Heart left ventricle (tissue), 16 donors: Measurements from ENCODE around the gene S100B. TPM values are rescaled to one million over a fixed set of nuclear protein-coding genes. Genes with fewer than 3 reads are reported as not detected.

Source experiments
- ATAC-seq, 4 donors: fragments of 200-7000 bp; cut with Tn5 transposase; one replicate each; pipeline ENCODE4 v1.9.1; 2020 to 2022; ENCODE audit warnings: moderate library complexity in 4 of 4, mild to moderate bottlenecking in 3 of 4, moderate number of reproducible peaks in 1 of 4
- DNase-seq, 5 donors: peaks; one replicate each; pipeline ENCODE4 v3.0.0-alpha.2; 2020
- H3K27ac ChIP-seq, 12 donors: fragments of 200-600 bp; sonication (generic) in 4 of 12; one replicate each; pipeline versions ENCODE4 v1.5.0 to v1.8.0; 2016 to 2022; ENCODE audit warnings: mild to moderate bottlenecking in 2 of 12
- H3K27me3 ChIP-seq, 9 donors: fragments of 200-600 bp; sonication (generic) in 2 of 9; one replicate each; pipeline versions ENCODE4 v1.5.1 to v1.8.0; 2016 to 2022; ENCODE audit warnings: mild to moderate bottlenecking in 3 of 9
- H3K36me3 ChIP-seq, 9 donors: fragments of 200-600 bp; sonication (generic) in 2 of 9; one replicate each; pipeline versions ENCODE4 v1.5.0 to v1.8.0; 2018 to 2022; ENCODE audit warnings: mild to moderate bottlenecking in 2 of 9
- H3K4me1 ChIP-seq, 12 donors: fragments of 200-600 bp; sonication (generic) in 4 of 12; one replicate each; pipeline versions ENCODE4 v1.5.0 to v1.8.0; 2016 to 2022; ENCODE audit warnings: mild to moderate bottlenecking in 3 of 12
- H3K4me3 ChIP-seq, 12 donors: fragments of 200-600 bp; sonication (generic) in 4 of 12; one replicate each; pipeline versions ENCODE4 v1.5.0 to v1.8.0; 2017 to 2022; ENCODE audit warnings: mild to moderate bottlenecking in 9 of 12, moderate library complexity in 4 of 12
- H3K9me3 ChIP-seq, 12 donors: fragments of 200-600 bp; sonication (generic) in 4 of 12; one replicate each; pipeline versions ENCODE4 v1.5.0 to v1.8.0; 2016 to 2022; ENCODE audit warnings: mild to moderate bottlenecking in 1 of 12
- POLR2A ChIP-seq, 2 donors: fragments of 450-650 bp; IDR thresholded peaks; one replicate each; pipeline ENCODE4 v1.6.1; 2017; ENCODE audit warnings: antibody characterized with exemption in 2 of 2, mild to moderate bottlenecking in 2 of 2, moderate library complexity in 2 of 2
- whole genome bisulfite sequencing, 4 donors: extraction: QIAGEN DNeasy Blood & Tissue Kit in 2 of 4; methylation state at CpG; one replicate each; pipeline versions ENCODE4 v1.1.5 to v1.1.7; 2013 to 2018; 5-methylcytosine and 5-hydroxymethylcytosine counted together
- intact Hi-C, 10 donors: fragments of 100-400 bp; cut with DNase I; formaldehyde crosslinking; loops; one replicate each; pipeline versions ENCODE4 v1.11.1 to v1.14.2; 2022
- polyA plus RNA-seq, 2 donors: library from polyadenylated mRNA; stranded (reverse); fragments of 200-250 nt; gene quantifications; one replicate each; pipeline ENCODE4 v1.2.3, GENCODE V29; 2013
- total RNA-seq, 9 donors: library from RNA; depleted of rRNA in 2 of 9; stranded (reverse); fragments of >200 nt in 2 of 9; fragmentation: NEBNext Ultra II Directional in 3 of 9; extraction: Animal tissue kit (Norgen Biotek cat#: 25700) in 3 of 9; gene quantifications; one replicate each; pipeline versions ENCODE4 v1.1.0 to v1.2.4, GENCODE V29; 2016 to 2023
- TF ChIP-seq, protein P1 (sequence below), 12 donors: fragments of 200-600 bp; sonication (generic) in 4 of 12; IDR thresholded peaks; one replicate each; pipeline versions ENCODE4 v1.5.0 to v1.8.0; 2018 to 2022; ENCODE audit warnings: antibody characterized with exemption in 12 of 12, mild to moderate bottlenecking in 5 of 12
- donor health status: ischemic (EF 13 %, LVEDD 7.1; RV severe dilation, severe dysfunction).
- donor health status: healthy with polysubstance abuse.
- donor health status: DM: no; HTN: yes; CAD: no.
- donor health status: DM: no; HTN: no; CAD: no.
- donor health status: ischemic (EF 25% LVEDD 6.9; RV normal size, moderate dysfunction).
- donor health status: ischemic (EF 25% LVEDD 5.7; RV mildly dilated, moderate dysfunction).
- donor health status: healthy.
- donor health status: DM: yes; HTN: yes; CAD: no.
- donor health status: ischemic (EF 35%, LVEDD 5.7; RV mildly dilated, moderate dysfunction).
- donor health status: nonischemic (EF 11% LVEDD 7.7; RV severe dilation, severe dysfunction).
- donor health status: DM: yes; HTN: yes; CAD: no.
- donor health status: PGD.
- donor health status: ischemic (EF 29% LVEDD 5.4; RV normal size, mild dysfunction).
- donor health status: nonischemic (EF 23%, LVEDD 6.1; RV moderate dilation, normal function).

Gene S100B
- total and polyA plus RNA-seq, 11 donors, result 0.49 to 36.3 (median 3.3) TPM

DNA sequence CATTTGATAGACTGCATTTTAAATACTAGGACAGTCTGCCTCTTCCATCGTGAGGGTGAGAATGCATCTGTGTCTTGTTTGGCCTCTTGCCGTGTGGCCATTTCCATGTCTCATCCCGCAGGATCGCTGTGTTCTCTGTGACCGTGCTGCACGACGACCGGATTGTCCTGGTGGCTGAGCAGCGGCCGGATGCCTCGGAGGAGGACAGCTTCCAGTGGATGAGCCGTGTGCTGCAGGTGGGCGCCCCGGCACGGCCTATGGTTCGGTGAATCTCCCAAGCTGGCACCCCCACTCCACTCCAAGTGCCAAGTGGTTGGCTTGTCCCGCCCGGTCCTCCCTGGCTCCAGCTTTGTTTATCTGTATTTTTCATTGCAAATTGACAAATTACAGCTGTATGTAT is 55.2 kb downstream of the S100B start:
- TF ChIP-seq, protein P1, sequence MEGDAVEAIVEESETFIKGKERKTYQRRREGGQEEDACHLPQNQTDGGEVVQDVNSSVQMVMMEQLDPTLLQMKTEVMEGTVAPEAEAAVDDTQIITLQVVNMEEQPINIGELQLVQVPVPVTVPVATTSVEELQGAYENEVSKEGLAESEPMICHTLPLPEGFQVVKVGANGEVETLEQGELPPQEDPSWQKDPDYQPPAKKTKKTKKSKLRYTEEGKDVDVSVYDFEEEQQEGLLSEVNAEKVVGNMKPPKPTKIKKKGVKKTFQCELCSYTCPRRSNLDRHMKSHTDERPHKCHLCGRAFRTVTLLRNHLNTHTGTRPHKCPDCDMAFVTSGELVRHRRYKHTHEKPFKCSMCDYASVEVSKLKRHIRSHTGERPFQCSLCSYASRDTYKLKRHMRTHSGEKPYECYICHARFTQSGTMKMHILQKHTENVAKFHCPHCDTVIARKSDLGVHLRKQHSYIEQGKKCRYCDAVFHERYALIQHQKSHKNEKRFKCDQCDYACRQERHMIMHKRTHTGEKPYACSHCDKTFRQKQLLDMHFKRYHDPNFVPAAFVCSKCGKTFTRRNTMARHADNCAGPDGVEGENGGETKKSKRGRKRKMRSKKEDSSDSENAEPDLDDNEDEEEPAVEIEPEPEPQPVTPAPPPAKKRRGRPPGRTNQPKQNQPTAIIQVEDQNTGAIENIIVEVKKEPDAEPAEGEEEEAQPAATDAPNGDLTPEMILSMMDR (IDR thresholded peaks at IDR 0.05), result no peak
- TF ChIP-seq POLR2A (IDR thresholded peaks at IDR 0.05), result no peak
- intact Hi-C loops, result no loop called here
- 95 to 97% (median 96%) methylated on average over 18 of the region's 18 CpGs for WGBS, 4 donors
- peak overlapping the region in 1 of 12 donors; percentile 90 for H3K27ac ChIP-seq
- ATAC-seq, result no peak
- no peak overlapping the region for H3K4me3 ChIP-seq
- H3K9me3 ChIP-seq, result no peaks in the 10 kb centered on the region
- H3K4me1 ChIP-seq, result peaks cover 0 to 38% (median 0%) of the 10 kb centered on the region in 12 donors
- peaks cover 0 to 100% (median 92%) of the 10 kb centered on the region in 9 donors for H3K36me3 ChIP-seq
- DNase-seq, result no peak
- H3K27me3 ChIP-seq, result no peaks in the 10 kb centered on the region

Other genes with a start within 250 kb of the S100B start
- 10 to 100 TPM; 17.1 to 31.9 (median 22.6) TPM for gene DIP2A, start 146.2 kb downstream of the S100B start, total RNA-seq
- 10 to 100 TPM; 13.4 to 26.3 TPM for gene DIP2A, start 146.2 kb downstream of the S100B start, polyA plus RNA-seq
- gene PRMT2, start 30.6 kb upstream of the S100B start, total RNA-seq, result 10 to 100 TPM; 35.1 to 74.8 (median 56.4) TPM
- 10 to 100 TPM; 27.3 to 53.1 TPM for gene PRMT2, start 30.6 kb upstream of the S100B start, polyA plus RNA-seq